ENCODE data around the gene NOD2.
A peak's percentile ranks its signal among the peaks of the same experiment; 100 is the strongest.

Gene NOD2

GRCh38 chr16:50718061-50718760 is 24.8 kb downstream of the NOD2 start:
- DNase-seq = no peak

- DNase-seq = no peak
These were observed 25.5 kb downstream of the NOD2 start for GRCh38 chr16:50718761-50719400.

GRCh38 chr16:50719401-50720337 is 26.3 kb downstream of the NOD2 start:
- DNase-seq = no peak

- no peak for DNase-seq
These were observed 28.4 kb downstream of the NOD2 start for GRCh38 chr16:50721549-50722404.

GRCh38 chr16:50722405-50722737 is 29.0 kb downstream of the NOD2 start:
- no peak for DNase-seq

GRCh38 chr16:50722960-50723359 is 29.6 kb downstream of the NOD2 start:
- DNase-seq = no peak

GRCh38 chr16:50724306-50724705 is 30.9 kb downstream of the NOD2 start:
- peak; percentile 12 for DNase-seq

GRCh38 chr16:50731130-50731988 is 38.0 kb downstream of the NOD2 start:
- no peak for DNase-seq

GRCh38 chr16:50731989-50732832 is 38.8 kb downstream of the NOD2 start:
- DNase-seq = no peak

- DNase-seq = no peak
These were observed 40.1 kb downstream of the NOD2 start for GRCh38 chr16:50733468-50733867.

- DNase-seq = no peak
These were observed 42.3 kb downstream of the NOD2 start for GRCh38 chr16:50735629-50736122.

- DNase-seq = no peak
These were observed 43.0 kb downstream of the NOD2 start for GRCh38 chr16:50736448-50736847.

- DNase-seq = no peak
These were observed 44.1 kb downstream of the NOD2 start for GRCh38 chr16:50737420-50737959.

- DNase-seq = no peak
These were observed 45.6 kb downstream of the NOD2 start for GRCh38 chr16:50739031-50739430.

- DNase-seq = no peak
These were observed 47.3 kb downstream of the NOD2 start for GRCh38 chr16:50740736-50741135.

GRCh38 chr16:50741225-50741780 is 47.9 kb downstream of the NOD2 start:
- peak; percentile 45 for DNase-seq

GRCh38 chr16:50741781-50742575 is 48.6 kb downstream of the NOD2 start, which contains the start of gene CYLD:
Gene CYLD, plus strand, starts transcription at chr16:50742086. Its CDS starts 7,613 bp downstream, at chr16:50749699.
- DNase-seq = peak; percentile 99

GRCh38 chr16:50742576-50743200 is 49.3 kb downstream of the NOD2 start:
- no peak for DNase-seq
